Activated naive CD4-positive, alpha-beta T cell treated with anti-CD3 and anti-CD28 coated beads, Interleukin-2, amount 50 U/mL, for 24 hours (primary cell): ENCODE data around the gene HMX2.
A peak's percentile ranks its signal among the peaks of the same experiment; 100 is the strongest.

ENCODE experiments used
- H3K27ac Mint-ChIP-seq: one replicate; pipeline ENCODE4 v1.8.0; 2021; ENCODE audit warnings: mild to moderate bottlenecking, mixed read lengths
- H3K27me3 Mint-ChIP-seq: one replicate; pipeline ENCODE4 v1.8.0; 2021; ENCODE audit warnings: mixed read lengths
- H3K36me3 Mint-ChIP-seq: one replicate; pipeline ENCODE4 v1.8.0; 2021; ENCODE audit warnings: mixed read lengths
- H3K4me1 Mint-ChIP-seq: one replicate; pipeline ENCODE4 v1.8.0; 2021; ENCODE audit warnings: mixed read lengths
- H3K4me3 Mint-ChIP-seq: one replicate; pipeline ENCODE4 v1.8.0; 2021; ENCODE audit warnings: mild to moderate bottlenecking, mixed read lengths
- H3K9me3 Mint-ChIP-seq: one replicate; pipeline ENCODE4 v1.8.0; 2021; ENCODE audit warnings: mixed read lengths

The HMX2 gene

DNA sequence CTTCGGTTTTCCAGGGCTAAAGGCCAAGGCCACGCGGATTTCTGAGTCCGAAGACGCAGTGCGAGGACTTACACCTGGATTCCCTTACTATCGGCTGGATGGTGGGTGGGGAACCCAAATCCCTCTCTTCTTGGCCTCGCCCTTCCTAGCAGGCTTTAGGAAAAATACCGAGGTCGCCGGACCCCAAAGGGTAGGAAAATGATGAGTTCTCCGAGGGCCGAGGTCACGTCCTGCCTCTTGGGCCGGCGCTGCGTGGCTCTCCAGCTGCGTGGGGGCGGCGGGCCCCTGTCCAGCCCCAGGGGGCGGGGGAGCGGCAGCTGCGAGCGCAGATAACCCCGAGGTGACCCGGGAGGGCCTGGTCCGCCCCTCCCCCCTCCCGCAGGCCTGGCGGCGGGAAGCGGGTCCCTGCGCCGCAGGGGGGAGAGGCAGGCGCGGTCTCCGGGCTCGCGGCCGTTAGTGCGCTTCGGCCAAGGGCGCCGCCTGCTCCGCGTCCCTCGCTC, 13.0 kb upstream of the HMX2 start:
- Mint-ChIP-seq H3K27ac (no peak overlapping the region), H3K4me3 (peak overlapping the region; percentile 67), H3K9me3 (no peaks in the 10 kb centered on the region), H3K4me1 (peaks cover 39% of the 10 kb centered on the region), H3K27me3 (peaks cover 57% of the 10 kb centered on the region), H3K36me3 (no peaks in the 10 kb centered on the region)

DNA sequence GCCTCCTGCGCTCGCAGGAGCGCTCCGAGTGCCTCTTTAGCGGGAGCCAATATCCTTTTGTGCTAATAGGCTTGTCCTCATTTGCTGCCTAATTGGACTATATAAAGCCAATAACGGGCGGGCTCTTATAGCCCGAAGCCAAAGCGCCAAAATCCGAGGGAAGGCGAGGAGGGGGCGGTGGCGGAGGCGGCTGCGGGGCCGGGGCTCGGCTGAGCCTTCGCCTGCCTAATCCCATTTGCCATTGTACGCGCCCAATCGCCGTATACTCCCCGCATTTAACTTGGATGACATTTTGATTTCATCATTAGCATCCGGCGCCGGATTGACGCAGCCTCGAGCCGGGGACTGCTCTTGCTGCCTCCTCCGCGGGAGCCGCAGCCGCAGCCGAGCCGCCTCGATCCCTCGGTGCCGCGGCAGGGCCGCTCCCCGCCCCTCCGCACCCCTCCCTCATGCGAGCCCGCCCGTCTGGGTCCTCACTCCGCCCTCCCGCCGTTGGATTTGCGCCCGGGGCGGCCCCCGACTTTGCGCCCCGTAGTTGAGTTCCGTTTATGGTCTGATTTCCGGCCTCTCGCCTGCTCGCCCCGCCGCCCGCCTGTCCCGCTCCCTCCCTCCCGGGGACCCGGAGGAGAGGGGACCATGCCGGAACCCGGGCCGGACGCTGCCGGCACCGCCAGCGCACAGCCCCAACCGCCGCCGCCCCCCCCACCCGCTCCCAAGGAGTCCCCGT, 12.4 kb upstream of the HMX2 start, which contains the start of gene HMX3:
TSS of gene HMX3 (plus strand) at position 556 of the 727 bp plus-strand sequence. CDS start at position 637, 81 bp downstream.
- no peaks in the 10 kb centered on the region for H3K36me3 Mint-ChIP-seq
- H3K9me3 Mint-ChIP-seq, result no peaks in the 10 kb centered on the region
- H3K27ac Mint-ChIP-seq, result no peak within 1 kb of the TSS
- H3K4me1 Mint-ChIP-seq, result peaks cover 45% of the 10 kb centered on the region
- peaks cover 57% of the 10 kb centered on the region for H3K27me3 Mint-ChIP-seq
- H3K4me3 Mint-ChIP-seq, result peak within 1 kb of the TSS; percentile 81

DNA sequence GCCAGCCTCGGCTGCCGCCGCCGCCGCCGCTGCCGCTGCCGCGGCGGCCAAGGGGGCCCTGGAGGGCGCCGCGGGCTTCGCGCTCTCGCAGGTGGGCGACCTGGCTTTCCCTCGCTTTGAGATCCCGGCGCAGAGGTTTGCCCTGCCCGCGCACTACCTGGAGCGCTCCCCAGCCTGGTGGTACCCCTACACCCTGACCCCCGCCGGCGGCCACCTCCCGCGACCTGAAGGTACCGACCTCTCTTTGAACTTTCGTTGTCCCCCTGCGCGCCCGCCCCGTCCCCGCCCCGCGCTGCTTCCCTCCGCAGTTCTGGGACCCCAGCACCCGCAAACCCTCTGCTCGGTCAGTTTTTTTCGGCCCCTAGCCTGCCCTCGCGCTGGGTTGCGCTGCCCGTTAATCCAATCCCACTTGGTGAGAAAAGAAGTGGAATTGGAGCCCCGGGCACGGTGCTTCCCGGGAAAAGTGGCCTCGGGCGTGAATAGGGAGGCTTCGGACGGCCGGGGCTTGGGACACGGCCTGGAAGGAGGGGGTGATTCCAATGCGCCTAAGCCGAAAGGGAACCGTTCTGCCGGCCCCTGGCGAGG, 11.6 kb upstream of the HMX2 start:
- Mint-ChIP-seq H3K4me3 (peak overlapping the region; percentile 81), H3K4me1 (peaks cover 47% of the 10 kb centered on the region), H3K27me3 (peaks cover 57% of the 10 kb centered on the region), H3K36me3 (no peaks in the 10 kb centered on the region), H3K9me3 (no peaks in the 10 kb centered on the region), H3K27ac (no peak overlapping the region)

- peak overlapping the region; percentile 59 for H3K27ac Mint-ChIP-seq
- H3K4me3 Mint-ChIP-seq, result peak overlapping the region; percentile 81
- peaks cover 47% of the 10 kb centered on the region for H3K4me1 Mint-ChIP-seq
- H3K27me3 Mint-ChIP-seq, result peaks cover 59% of the 10 kb centered on the region
- H3K9me3 Mint-ChIP-seq, result no peaks in the 10 kb centered on the region
- H3K36me3 Mint-ChIP-seq, result no peaks in the 10 kb centered on the region
Observed at GRCh38 chr10:123136806-123137642, 10.9 kb upstream of the HMX2 start.

GRCh38 chr10:123139165-123139520, 8.8 kb upstream of the HMX2 start:
- Mint-ChIP-seq H3K36me3 (no peaks in the 10 kb centered on the region), H3K27me3 (peaks cover 55% of the 10 kb centered on the region), H3K4me1 (peaks cover 44% of the 10 kb centered on the region), H3K4me3 (peak overlapping the region; percentile 23), H3K9me3 (no peaks in the 10 kb centered on the region), H3K27ac (no peak overlapping the region)

GRCh38 chr10:123139521-123140163, 8.3 kb upstream of the HMX2 start:
- H3K4me3 Mint-ChIP-seq, result peak overlapping the region; percentile 8
- H3K9me3 Mint-ChIP-seq, result no peaks in the 10 kb centered on the region
- H3K4me1 Mint-ChIP-seq, result peaks cover 46% of the 10 kb centered on the region
- H3K36me3 Mint-ChIP-seq, result no peaks in the 10 kb centered on the region
- no peak overlapping the region for H3K27ac Mint-ChIP-seq
- peaks cover 56% of the 10 kb centered on the region for H3K27me3 Mint-ChIP-seq

GRCh38 chr10:123140164-123140982, 7.6 kb upstream of the HMX2 start:
- Mint-ChIP-seq H3K27me3 (peaks cover 63% of the 10 kb centered on the region), H3K4me3 (peak overlapping the region; percentile 19), H3K27ac (no peak overlapping the region), H3K4me1 (peaks cover 53% of the 10 kb centered on the region), H3K36me3 (no peaks in the 10 kb centered on the region), H3K9me3 (no peaks in the 10 kb centered on the region)

- no peak overlapping the region for H3K27ac Mint-ChIP-seq
Observed at GRCh38 chr10:123140983-123141390, 6.9 kb upstream of the HMX2 start.

GRCh38 chr10:123141791-123142700, 5.9 kb upstream of the HMX2 start:
- Mint-ChIP-seq H3K9me3 (no peaks in the 10 kb centered on the region), H3K4me1 (peaks cover 57% of the 10 kb centered on the region), H3K4me3 (no peak overlapping the region), H3K36me3 (no peaks in the 10 kb centered on the region), H3K27ac (no peak overlapping the region), H3K27me3 (peaks cover 69% of the 10 kb centered on the region)

More at GRCh38 chr10:123140983-123141390, 6.9 kb upstream of the HMX2 start:
- no peaks in the 10 kb centered on the region for H3K36me3 Mint-ChIP-seq
- peaks cover 58% of the 10 kb centered on the region for H3K4me1 Mint-ChIP-seq
- H3K9me3 Mint-ChIP-seq, result no peaks in the 10 kb centered on the region
- H3K27me3 Mint-ChIP-seq, result peaks cover 67% of the 10 kb centered on the region
- H3K4me3 Mint-ChIP-seq, result no peak overlapping the region

DNA sequence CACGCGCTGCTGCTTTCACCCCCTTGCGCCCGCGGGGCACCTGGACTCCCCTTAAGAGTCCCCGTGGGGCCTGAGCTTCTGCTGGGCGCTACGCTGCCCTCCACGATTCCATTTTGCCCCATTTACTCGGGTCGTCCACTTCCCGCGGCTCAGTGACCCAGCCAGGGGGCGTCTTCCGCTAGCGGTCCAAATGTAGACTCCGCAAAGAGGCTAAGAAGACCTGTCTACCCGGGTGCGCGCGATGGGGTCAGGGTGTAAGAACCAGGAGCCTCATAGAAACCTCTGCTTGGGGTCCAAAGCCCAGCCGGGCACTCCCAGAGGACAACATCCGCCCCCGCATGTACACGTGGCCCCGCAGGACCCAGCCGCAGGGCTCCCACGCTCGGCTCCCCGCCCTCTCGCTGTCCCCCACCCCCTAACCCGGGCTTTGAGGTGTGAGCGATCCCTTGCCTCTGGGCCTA, 5.2 kb upstream of the HMX2 start:
- no peaks in the 10 kb centered on the region for H3K9me3 Mint-ChIP-seq
- H3K27me3 Mint-ChIP-seq, result peaks cover 73% of the 10 kb centered on the region
- H3K4me1 Mint-ChIP-seq, result peaks cover 60% of the 10 kb centered on the region
- H3K27ac Mint-ChIP-seq, result no peak overlapping the region
- H3K4me3 Mint-ChIP-seq, result peak overlapping the region; percentile 21
- H3K36me3 Mint-ChIP-seq, result no peaks in the 10 kb centered on the region

DNA sequence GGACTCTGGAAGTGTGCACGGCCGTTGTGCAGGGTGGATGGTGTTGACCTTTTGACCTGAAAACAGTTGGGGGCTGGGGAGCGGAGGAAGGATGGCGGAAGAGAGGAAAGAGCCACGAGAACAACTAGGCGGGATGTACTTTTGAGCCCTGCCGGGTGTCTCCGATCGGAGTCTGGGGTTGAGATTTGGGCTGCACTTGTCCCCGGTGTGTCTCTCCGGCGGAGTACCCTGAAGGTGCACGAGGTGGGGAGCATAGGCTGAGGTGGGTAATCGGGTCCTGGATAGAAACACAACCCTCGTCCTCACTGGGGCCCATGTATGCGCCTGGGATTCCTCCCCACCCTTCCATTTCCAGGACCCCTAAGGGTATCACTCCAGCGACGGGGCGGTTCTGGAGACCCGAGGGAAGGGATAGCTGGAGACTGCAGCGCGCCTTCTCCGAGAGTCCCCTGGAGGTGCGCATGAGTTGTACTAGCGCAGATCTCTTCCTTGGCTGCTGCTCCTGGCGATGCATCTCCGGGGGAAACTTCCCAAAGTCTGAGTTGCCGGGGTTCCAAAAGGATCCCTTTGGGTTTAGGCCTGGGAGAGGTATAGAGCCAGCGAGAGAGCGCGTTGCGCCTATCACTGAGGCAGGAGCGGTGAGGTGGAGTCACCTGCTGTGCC, 4.6 kb upstream of the HMX2 start:
- H3K4me3 Mint-ChIP-seq, result peak overlapping the region; percentile 21
- H3K9me3 Mint-ChIP-seq, result no peaks in the 10 kb centered on the region

DNA sequence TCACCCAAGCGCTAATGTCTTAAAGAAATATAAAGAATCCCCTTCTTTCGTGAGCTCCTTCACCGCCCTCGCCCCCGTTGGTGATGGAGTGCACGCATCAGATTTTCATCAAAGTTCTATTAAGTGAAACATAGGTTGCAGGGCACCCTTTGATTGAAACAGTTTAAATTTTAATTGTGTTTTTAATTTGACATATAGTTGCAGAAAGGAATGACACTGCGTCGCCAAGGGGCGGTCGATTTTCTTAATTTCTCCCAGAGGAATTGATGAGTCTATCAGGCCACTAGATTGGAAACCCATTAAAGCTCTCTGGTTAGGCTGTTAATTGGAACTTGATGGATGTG, 4.1 kb upstream of the HMX2 start:
- peaks cover 64% of the 10 kb centered on the region for H3K27me3 Mint-ChIP-seq
- peaks cover 62% of the 10 kb centered on the region for H3K4me1 Mint-ChIP-seq
- H3K4me3 Mint-ChIP-seq, result no peak overlapping the region

More for the DNA sequence above, 4.6 kb upstream of the HMX2 start:
- H3K27me3 Mint-ChIP-seq, result peaks cover 68% of the 10 kb centered on the region
- peaks cover 60% of the 10 kb centered on the region for H3K4me1 Mint-ChIP-seq
- H3K27ac Mint-ChIP-seq, result no peak overlapping the region
- H3K36me3 Mint-ChIP-seq, result no peaks in the 10 kb centered on the region

GRCh38 chr10:123144697-123145541, 3.0 kb upstream of the HMX2 start:
- H3K9me3 Mint-ChIP-seq, result no peaks in the 10 kb centered on the region
- H3K4me1 Mint-ChIP-seq, result peaks cover 59% of the 10 kb centered on the region
- H3K36me3 Mint-ChIP-seq, result no peaks in the 10 kb centered on the region
- peaks cover 59% of the 10 kb centered on the region for H3K27me3 Mint-ChIP-seq
- peak overlapping the region; percentile 34 for H3K4me3 Mint-ChIP-seq
- H3K27ac Mint-ChIP-seq, result no peak overlapping the region

More for the DNA sequence above, 4.1 kb upstream of the HMX2 start:
- no peaks in the 10 kb centered on the region for H3K36me3 Mint-ChIP-seq
- H3K27ac Mint-ChIP-seq, result no peak overlapping the region
- H3K9me3 Mint-ChIP-seq, result no peaks in the 10 kb centered on the region
